C4-2B (cell line): ENCODE measurements around the gene FRMD4A.

ENCODE experiments used
- H3K27ac ChIP-seq: fragments of 450-650 bp; 2 replicates; pipeline ENCODE4 v1.5.1; 2017
- ZFX ChIP-seq: fragments of 450-650 bp; IDR thresholded peaks from 2 replicates; pipeline ENCODE4 v1.6.1; 2017
- TF ChIP-seq, protein P1 (sequence below): fragments of 450-650 bp; conservative IDR thresholded peaks from 2 replicates; pipeline ENCODE4 v1.5.1; 2017; ENCODE audit warnings: mild to moderate bottlenecking

FRMD4A gene

DNA sequence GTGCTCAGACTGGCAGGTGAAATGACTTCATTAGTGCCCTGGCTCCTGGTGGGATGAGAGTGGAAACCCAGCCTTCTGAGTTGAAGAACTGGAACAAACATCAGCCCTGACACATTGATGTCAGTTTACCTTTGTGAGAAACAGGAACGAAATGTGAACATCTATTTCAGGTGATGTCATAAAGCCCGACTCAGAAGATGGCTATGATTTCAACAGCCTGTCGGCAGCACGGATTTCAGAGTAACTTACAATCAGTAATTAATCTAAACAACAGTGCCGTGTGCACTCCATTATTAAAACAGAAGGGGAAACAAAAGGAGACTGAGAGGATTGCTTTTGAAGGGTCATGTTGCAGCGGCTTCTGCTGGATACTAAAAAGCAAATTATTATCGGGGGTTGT lies 243.2 kb downstream of the FRMD4A start:
- TF ChIP-seq ZFX: no peak
- TF ChIP-seq, protein P1, sequence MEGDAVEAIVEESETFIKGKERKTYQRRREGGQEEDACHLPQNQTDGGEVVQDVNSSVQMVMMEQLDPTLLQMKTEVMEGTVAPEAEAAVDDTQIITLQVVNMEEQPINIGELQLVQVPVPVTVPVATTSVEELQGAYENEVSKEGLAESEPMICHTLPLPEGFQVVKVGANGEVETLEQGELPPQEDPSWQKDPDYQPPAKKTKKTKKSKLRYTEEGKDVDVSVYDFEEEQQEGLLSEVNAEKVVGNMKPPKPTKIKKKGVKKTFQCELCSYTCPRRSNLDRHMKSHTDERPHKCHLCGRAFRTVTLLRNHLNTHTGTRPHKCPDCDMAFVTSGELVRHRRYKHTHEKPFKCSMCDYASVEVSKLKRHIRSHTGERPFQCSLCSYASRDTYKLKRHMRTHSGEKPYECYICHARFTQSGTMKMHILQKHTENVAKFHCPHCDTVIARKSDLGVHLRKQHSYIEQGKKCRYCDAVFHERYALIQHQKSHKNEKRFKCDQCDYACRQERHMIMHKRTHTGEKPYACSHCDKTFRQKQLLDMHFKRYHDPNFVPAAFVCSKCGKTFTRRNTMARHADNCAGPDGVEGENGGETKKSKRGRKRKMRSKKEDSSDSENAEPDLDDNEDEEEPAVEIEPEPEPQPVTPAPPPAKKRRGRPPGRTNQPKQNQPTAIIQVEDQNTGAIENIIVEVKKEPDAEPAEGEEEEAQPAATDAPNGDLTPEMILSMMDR: no peak
- H3K27ac ChIP-seq: no peak overlapping the region

GRCh38 chr10:14086596-14086995 lies 244.1 kb downstream of the FRMD4A start:
- H3K27ac ChIP-seq: no peak overlapping the region
- TF ChIP-seq, protein P1: no peak
- TF ChIP-seq ZFX: no peak

- TF ChIP-seq, protein P1: no peak
- TF ChIP-seq ZFX: no peak
- H3K27ac ChIP-seq: no peak overlapping the region
These were observed 245.8 kb downstream of the FRMD4A start for GRCh38 chr10:14084875-14085274.

GRCh38 chr10:14080795-14081194 lies 249.9 kb downstream of the FRMD4A start:
- TF ChIP-seq ZFX: no peak
- TF ChIP-seq, protein P1: no peak
- no peak overlapping the region for H3K27ac ChIP-seq

- no peak overlapping the region for H3K27ac ChIP-seq
- no peak for TF ChIP-seq ZFX
- TF ChIP-seq, protein P1: no peak
These were observed 253.3 kb downstream of the FRMD4A start for GRCh38 chr10:14077430-14077829.

DNA sequence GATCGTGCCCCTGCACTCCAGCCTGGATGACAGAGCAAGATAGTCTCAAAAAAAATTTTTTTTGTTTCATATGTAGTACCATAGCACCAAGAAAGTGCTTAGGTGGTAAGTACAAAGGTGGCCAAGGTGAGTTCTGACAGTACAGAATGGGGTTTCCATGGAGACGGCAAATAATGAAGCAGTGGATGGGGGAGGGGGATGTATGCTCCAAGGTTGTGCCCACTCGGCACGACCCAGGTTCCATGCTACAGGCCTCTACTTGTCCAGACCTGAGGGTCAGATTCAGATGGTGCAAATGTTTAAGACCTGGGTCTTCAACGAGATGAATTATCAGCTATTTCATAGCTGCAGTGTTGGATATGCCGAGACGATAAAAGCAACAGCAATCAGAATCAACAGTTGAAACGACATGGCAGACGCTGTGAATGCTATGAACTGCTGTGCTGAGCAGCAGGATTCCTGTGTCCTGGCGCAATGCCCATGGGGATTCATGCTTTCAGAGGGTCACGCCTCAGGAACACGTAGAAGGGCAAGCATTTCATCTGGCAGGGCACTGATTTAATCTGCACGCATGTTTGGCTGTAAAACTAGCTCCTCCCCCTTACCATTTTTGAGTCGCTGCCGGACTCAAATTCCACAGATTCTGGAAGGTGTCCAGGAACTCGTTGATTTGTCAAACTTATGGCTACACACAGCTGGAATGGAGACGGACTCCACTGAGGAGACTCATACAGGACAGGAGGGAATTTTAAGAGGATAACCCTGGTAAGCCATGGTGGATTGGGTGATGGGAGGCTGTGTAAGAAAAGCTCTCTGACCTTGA lies 256.5 kb downstream of the FRMD4A start:
- TF ChIP-seq, protein P1: no peak
- no peak for TF ChIP-seq ZFX
- peak overlapping the region; percentile 39 for H3K27ac ChIP-seq

GRCh38 chr10:14072541-14072940 lies 258.2 kb downstream of the FRMD4A start:
- TF ChIP-seq, protein P1: no peak
- TF ChIP-seq ZFX: no peak
- no peak overlapping the region for H3K27ac ChIP-seq
